Keratinocyte (primary cell): ENCODE data around the gene C8G. TPM values are rescaled to one million over a fixed set of nuclear protein-coding genes. Genes with fewer than 3 reads are reported as not detected.

ENCODE experiments used
- DNase-seq: peaks from one replicate; pipeline ENCODE4 v3.0.0-alpha.2; 2011; ENCODE audit warnings: low read depth, missing footprints, low spot score
- FAIRE-seq: peaks from 2 replicates; lab custom pipeline; 2011; peaks lifted over from hg19 to GRCh38; lab: Jason Lieb, UNC
- H2AFZ ChIP-seq: 2 replicates; pipeline ENCODE4 v1.6.0; 2012; ENCODE audit warnings: low read length, control low read depth, inconsistent platforms; ENCODE audit not compliant: control insufficient read depth
- H3K27ac ChIP-seq: 2 replicates; pipeline ENCODE4 v1.5.1; 2011; ENCODE audit warnings: low read length; ENCODE audit not compliant: control insufficient read depth, insufficient read depth
- H3K27me3 ChIP-seq: 3 replicates; pipeline ENCODE4 v1.6.0; 2011; ENCODE audit warnings: low read length; ENCODE audit not compliant: control insufficient read depth, insufficient read depth; ENCODE audit errors: extremely low read depth
- H3K36me3 ChIP-seq, 2 experiments: 2 replicates in 1 of 2; 3 replicates in 1 of 2; pipeline ENCODE4 v1.5.1; 2011; ENCODE audit warnings: low read length in 2 of 2, mild to moderate bottlenecking in 1 of 2; ENCODE audit not compliant: control insufficient read depth in 2 of 2, insufficient read depth in 2 of 2; ENCODE audit errors: extremely low read depth in 1 of 2
- H3K4me1 ChIP-seq: 3 replicates; pipeline ENCODE4 v1.5.1; 2011; ENCODE audit warnings: low read length; ENCODE audit not compliant: control insufficient read depth, insufficient read depth; ENCODE audit errors: extremely low read depth
- H3K4me2 ChIP-seq: 3 replicates; pipeline ENCODE4 v1.6.0; 2011; ENCODE audit warnings: low read depth, low read length; ENCODE audit not compliant: control insufficient read depth, insufficient read depth; ENCODE audit errors: extremely low read depth
- H3K4me3 ChIP-seq, 3 experiments: fragments of 200-600 bp in 1 of 3; sonication (generic) in 1 of 3; 2 replicates in 2 of 3; 3 replicates in 1 of 3; pipeline ENCODE4 v1.5.1; 2011 to 2016; ENCODE audit warnings: low read length in 3 of 3, mild to moderate bottlenecking in 3 of 3, control low read depth in 2 of 3, inconsistent platforms in 1 of 3, low read depth in 1 of 3, mixed read lengths in 1 of 3, mixed run types in 1 of 3, moderate library complexity in 1 of 3; ENCODE audit not compliant: control insufficient read depth in 2 of 3, insufficient read depth in 2 of 3; ENCODE audit errors: extremely low read depth in 1 of 3
- H3K79me2 ChIP-seq: 2 replicates; pipeline ENCODE4 v1.6.0; 2012; ENCODE audit warnings: low read length; ENCODE audit not compliant: control insufficient read depth, insufficient read depth
- H3K9ac ChIP-seq: 3 replicates; pipeline ENCODE4 v1.6.0; 2011; ENCODE audit warnings: low read length; ENCODE audit not compliant: control insufficient read depth, insufficient read depth; ENCODE audit errors: extremely low read depth
- H3K9me1 ChIP-seq: 3 replicates; pipeline ENCODE4 v1.6.0; 2011; ENCODE audit warnings: low read length; ENCODE audit not compliant: control insufficient read depth, insufficient read depth; ENCODE audit errors: extremely low read depth
- H3K9me3 ChIP-seq: 2 replicates; pipeline ENCODE4 v1.5.1; 2012; ENCODE audit warnings: low read depth, low read length; ENCODE audit not compliant: control insufficient read depth
- H4K20me1 ChIP-seq: 3 replicates; pipeline ENCODE4 v1.6.0; 2011; ENCODE audit warnings: low read length; ENCODE audit not compliant: control insufficient read depth, insufficient read depth; ENCODE audit errors: extremely low read depth
- EZH2 ChIP-seq: IDR thresholded peaks from one replicate; pipeline ENCODE4 v1.6.1; 2012; ENCODE audit warnings: inconsistent platforms, mild to moderate bottlenecking, low read length, moderate library complexity
- dilution Hi-C: fragments of 300-500 bp; cut with MboI; formaldehyde crosslinking; loops from one replicate; pipeline ENCODE4 v1.7.0; 2020; ENCODE audit warnings: low sequenced_read_pairs; ENCODE audit not compliant: extremely low pct_ligation_motif_present
- polyA plus RNA-seq, 5 experiments: library from polyadenylated mRNA; depleted of rRNA in 3 of 5; stranded (reverse) in 3 of 5; stranded (forward) in 1 of 5; unstranded in 1 of 5; fragments of >200 nt; gene quantifications; 1 replicate in 1 of 5; 2 replicates in 3 of 5; 3 replicates in 1 of 5; pipeline versions ENCODE4 v1.2.1 to v1.2.3, GENCODE V29; 2011 to 2012; ENCODE audit warnings: missing spikeins in 2 of 5, low read depth in 1 of 5, low replicate concordance in 1 of 5
- TF ChIP-seq, protein P1 (sequence below), 3 experiments: IDR thresholded peaks in 1 of 3; conservative IDR thresholded peaks in 1 of 3; optimal IDR thresholded peaks in 1 of 3; 2 replicates in 2 of 3; 3 replicates in 1 of 3; pipeline versions ENCODE3 to v1.5.1; 2011; ENCODE audit warnings: low read length in 3 of 3, mild to moderate bottlenecking in 3 of 3, moderate library complexity in 2 of 3, control low read depth in 1 of 3, inconsistent platforms in 1 of 3; ENCODE audit not compliant: insufficient read depth in 2 of 3; ENCODE audit errors: extremely low read depth in 1 of 3

Gene C8G
- polyA plus RNA-seq, 1 donor (not counting 4 experiments of a cell fraction or from before 2014, with no cell fraction given) = 0.24 TPM

DNA sequence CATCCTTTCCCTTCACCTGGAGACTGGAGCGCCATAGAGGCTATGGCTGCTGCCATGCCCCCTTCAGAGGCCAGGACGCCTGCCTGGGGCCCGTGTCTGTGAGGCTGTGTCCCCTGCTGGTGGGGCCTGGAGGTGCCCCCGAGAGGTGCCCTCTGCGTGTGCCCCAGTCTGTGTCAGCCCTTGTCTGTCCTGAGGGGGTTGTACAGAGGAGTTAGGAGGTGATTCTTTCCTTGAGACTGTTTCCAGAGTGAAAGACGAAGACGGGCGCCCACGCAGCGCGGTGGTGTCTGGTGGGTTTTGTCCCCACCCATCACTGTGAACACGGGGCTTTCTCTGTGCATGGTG is 34.2 kb upstream of the C8G start:
- H3K4me3 ChIP-seq = no peak overlapping the region
- H3K79me2 ChIP-seq = peaks cover 5% of the 10 kb centered on the region
- H3K9ac ChIP-seq = no peak overlapping the region
- no peaks in the 10 kb centered on the region for H3K9me3 ChIP-seq
- peaks cover 23 to 29% of the 10 kb centered on the region in 2 experiments for H3K36me3 ChIP-seq
- H3K27me3 ChIP-seq = no peaks in the 10 kb centered on the region
- no peak overlapping the region for H2AFZ ChIP-seq
- H4K20me1 ChIP-seq = no peaks in the 10 kb centered on the region
- no peak overlapping the region for H3K27ac ChIP-seq
- no peaks in the 10 kb centered on the region for H3K4me1 ChIP-seq
- no peak for TF ChIP-seq EZH2
- TF ChIP-seq, protein P1, sequence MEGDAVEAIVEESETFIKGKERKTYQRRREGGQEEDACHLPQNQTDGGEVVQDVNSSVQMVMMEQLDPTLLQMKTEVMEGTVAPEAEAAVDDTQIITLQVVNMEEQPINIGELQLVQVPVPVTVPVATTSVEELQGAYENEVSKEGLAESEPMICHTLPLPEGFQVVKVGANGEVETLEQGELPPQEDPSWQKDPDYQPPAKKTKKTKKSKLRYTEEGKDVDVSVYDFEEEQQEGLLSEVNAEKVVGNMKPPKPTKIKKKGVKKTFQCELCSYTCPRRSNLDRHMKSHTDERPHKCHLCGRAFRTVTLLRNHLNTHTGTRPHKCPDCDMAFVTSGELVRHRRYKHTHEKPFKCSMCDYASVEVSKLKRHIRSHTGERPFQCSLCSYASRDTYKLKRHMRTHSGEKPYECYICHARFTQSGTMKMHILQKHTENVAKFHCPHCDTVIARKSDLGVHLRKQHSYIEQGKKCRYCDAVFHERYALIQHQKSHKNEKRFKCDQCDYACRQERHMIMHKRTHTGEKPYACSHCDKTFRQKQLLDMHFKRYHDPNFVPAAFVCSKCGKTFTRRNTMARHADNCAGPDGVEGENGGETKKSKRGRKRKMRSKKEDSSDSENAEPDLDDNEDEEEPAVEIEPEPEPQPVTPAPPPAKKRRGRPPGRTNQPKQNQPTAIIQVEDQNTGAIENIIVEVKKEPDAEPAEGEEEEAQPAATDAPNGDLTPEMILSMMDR (optimal IDR thresholded peaks at IDR 0.05 in 1 of 3, IDR thresholded peaks at IDR 0.05 in 1 of 3, conservative IDR thresholded peaks at IDR 0.05 in 1 of 3; ENCODE audit: extremely low read depth in 1 of 3, insufficient read depth in 2 of 3, low read length in 3 of 3) = no peak
- no peak overlapping the region for H3K4me2 ChIP-seq
- DNase-seq (no peak), FAIRE-seq (no peak)
- H3K9me1 ChIP-seq = no peaks in the 10 kb centered on the region
- dilution Hi-C loops = no loop called here

DNA sequence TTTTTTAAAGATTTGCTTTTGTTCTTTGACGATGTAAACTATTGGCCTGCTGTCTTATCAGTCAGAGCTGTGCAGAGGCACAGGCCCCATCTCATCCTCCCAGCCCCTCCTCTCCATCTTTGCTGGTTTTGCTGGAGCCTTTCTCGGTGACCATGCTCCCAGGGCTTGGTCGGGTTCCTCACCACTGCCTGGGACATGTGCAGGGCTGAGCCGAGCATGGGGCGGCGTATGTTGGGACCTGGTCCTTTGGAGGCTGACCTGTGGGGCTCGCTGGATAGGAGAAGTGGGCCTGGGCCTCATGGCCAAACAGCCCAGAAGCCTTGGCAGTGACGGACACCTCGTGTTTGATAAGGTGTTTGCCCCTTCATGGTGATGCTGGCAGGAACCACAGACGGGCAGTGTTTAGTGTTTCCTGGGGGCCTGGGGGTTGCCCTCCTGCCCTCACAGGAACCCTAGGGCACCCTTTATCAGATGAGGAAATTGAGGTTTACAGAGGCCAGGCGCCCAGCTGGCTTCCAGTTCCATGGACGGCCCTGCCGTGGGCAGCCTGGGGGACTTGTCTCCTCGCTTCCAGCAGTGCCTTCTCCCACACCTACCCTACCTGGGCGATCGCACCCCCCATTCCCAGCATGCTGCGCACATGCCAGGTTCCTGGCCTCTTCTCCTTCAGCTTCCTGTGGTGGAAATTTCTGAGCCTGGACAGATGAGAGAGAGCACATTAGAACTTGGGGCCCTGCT is 31.2 kb upstream of the C8G start:
- TF ChIP-seq, protein P1 (optimal IDR thresholded peaks at IDR 0.05 in 1 of 3, IDR thresholded peaks at IDR 0.05 in 1 of 3, conservative IDR thresholded peaks at IDR 0.05 in 1 of 3; ENCODE audit: extremely low read depth in 1 of 3, insufficient read depth in 2 of 3, low read length in 3 of 3) = no peak
- no peak for TF ChIP-seq EZH2
- dilution Hi-C loops = no loop called here
- H3K4me3 ChIP-seq = no peak overlapping the region
- peaks cover 28 to 44% of the 10 kb centered on the region in 2 experiments for H3K36me3 ChIP-seq
- H2AFZ ChIP-seq = no peak overlapping the region
- H3K9me3 ChIP-seq = no peaks in the 10 kb centered on the region
- DNase-seq = no peak
- H3K79me2 ChIP-seq = peaks cover 9% of the 10 kb centered on the region
- H3K27ac ChIP-seq = no peak overlapping the region
- no peaks in the 10 kb centered on the region for H3K4me1 ChIP-seq
- no peak for FAIRE-seq
- no peaks in the 10 kb centered on the region for H3K9me1 ChIP-seq
- H3K4me2 ChIP-seq = no peak overlapping the region
- H3K27me3 ChIP-seq = no peaks in the 10 kb centered on the region
- H4K20me1 ChIP-seq = no peaks in the 10 kb centered on the region
- H3K9ac ChIP-seq = no peak overlapping the region
